ENCODE measurements around the gene HEY2.
"Not testable (repeated sequence)": the region's sequence is repeated elsewhere in the genome, so short reads cannot be mapped to it uniquely, and the experiment has no call there.

The HEY2 gene

DNA sequence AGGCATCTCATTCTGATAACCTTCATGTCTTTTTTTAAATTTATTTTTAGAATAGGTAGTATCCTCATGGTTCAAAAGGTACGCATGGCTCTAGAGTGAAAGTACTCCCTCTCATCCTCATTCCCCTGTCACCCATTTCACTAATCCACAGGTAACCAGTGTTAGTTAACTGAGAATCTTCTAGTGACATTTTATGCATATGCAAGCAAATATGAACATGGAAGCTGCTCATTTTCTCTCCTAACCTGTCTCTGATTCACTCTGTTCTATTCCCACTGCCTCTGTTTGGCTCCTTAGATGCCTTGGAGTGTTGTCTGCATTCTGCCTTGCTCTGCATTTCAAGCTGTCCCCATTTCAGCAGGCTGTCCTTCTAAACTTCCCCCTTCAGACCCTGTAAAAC, 45.9 kb downstream of the HEY2 start:
- DNase-seq (ENCODE audit: low spot score): no peak

GRCh38 chr6:125797120-125797885, 47.9 kb downstream of the HEY2 start:
- no peak for DNase-seq (ENCODE audit: low spot score)

GRCh38 chr6:125797886-125798444, 48.5 kb downstream of the HEY2 start:
- no peak for DNase-seq (ENCODE audit: low spot score)

- DNase-seq (ENCODE audit: low spot score): no peak
These were observed 49.5 kb downstream of the HEY2 start for GRCh38 chr6:125798734-125799508.

DNA sequence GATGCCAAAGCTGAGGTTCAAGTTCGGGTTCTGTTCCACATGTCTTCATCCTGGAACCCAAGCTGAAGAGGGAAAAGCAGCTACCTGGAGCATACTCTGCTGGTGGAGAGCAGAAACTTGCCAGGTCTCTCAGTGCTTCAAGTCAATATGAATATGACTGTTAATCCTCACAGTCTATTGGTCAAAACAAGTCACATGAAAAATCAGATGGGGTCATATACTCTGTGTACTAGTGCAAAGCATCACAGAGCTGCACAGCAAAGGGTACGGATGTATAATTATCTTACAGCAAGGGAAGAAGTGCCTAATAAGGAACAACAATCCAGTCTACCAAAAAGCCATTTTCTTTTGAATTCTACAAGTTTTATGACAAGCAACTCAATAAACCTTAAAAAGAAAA, 53.0 kb downstream of the HEY2 start:
- no peak for DNase-seq (ENCODE audit: low spot score)

DNA sequence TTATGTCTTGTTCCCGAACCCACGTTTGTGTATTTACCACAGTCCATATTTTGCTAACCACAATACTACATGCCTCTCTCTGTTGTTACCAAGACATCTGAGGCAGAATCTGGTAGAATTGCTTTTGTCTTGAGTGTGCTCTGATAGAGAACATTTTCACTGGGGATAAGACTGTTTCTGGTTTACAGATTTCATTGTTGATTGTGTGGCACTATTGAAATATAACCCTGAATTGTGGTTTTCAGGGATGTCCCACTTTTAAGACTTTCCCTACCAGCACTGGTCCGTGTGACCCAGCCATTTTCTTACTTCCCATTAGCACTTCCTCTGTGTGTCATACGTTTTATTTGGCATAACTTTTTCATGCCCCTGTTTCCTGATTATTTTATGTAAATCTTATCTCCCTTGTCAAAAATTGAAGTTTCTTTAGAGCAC, 53.5 kb downstream of the HEY2 start:
- DNase-seq (ENCODE audit: low spot score): no peak

- DNase-seq (ENCODE audit: low spot score): no peak
These were observed 54.8 kb downstream of the HEY2 start for GRCh38 chr6:125804264-125804663.

DNA sequence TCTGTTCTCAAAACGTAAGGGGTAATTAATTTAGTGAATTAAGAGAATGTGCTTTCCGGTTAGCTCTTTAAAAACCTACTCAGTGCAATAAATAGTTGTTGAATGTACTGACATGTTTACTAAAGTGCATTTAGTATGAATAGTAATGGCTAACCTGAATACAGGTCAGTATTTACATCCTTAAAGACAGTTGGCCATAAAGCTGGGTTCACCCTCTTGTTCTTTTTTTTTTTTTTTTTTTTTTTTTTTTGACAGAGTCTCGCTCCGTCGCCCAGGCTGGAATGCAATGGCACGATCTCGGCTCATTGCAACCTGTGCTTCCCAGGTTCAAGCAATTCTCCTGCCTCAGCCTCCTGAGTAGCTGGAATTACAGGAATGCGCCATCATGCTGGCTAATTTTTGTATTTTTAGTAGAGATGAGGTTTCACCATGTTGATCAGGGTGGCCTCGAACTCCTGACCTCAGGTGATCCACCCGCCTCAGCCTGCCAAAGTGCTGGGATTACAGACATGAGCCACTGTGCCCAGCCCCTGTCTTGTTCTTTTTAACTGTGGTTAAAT, 55.5 kb downstream of the HEY2 start:
- not testable (repeated sequence) for DNase-seq (ENCODE audit: low spot score)

GRCh38 chr6:125806813-125807212, 57.4 kb downstream of the HEY2 start:
- no peak for DNase-seq (ENCODE audit: low spot score)

GRCh38 chr6:125807293-125807692, 57.9 kb downstream of the HEY2 start:
- DNase-seq (ENCODE audit: low spot score): no peak

GRCh38 chr6:125808060-125808459, 58.6 kb downstream of the HEY2 start:
- DNase-seq (ENCODE audit: low spot score): no peak

- DNase-seq (ENCODE audit: low spot score): no peak
These were observed 59.2 kb downstream of the HEY2 start for GRCh38 chr6:125808591-125808990.

- DNase-seq (ENCODE audit: low spot score): no peak
These were observed 60.2 kb downstream of the HEY2 start for GRCh38 chr6:125809570-125810170.

GRCh38 chr6:125810445-125810844, 61.0 kb downstream of the HEY2 start:
- DNase-seq (ENCODE audit: low spot score): no peak
